Endothelial cell (in vitro differentiated cells): ENCODE results near the gene FUT7. TPM values are rescaled to one million over a fixed set of nuclear protein-coding genes. Genes with fewer than 3 reads are reported as not detected.

Experiments
- DNase-seq: peaks from one replicate; pipeline ENCODE4 v3.0.0; 2021; ENCODE audit warnings: low spot score
- H3K27ac Mint-ChIP-seq: one replicate; pipeline ENCODE4 v1.8.0; 2021; ENCODE audit warnings: mixed read lengths, inconsistent platforms; ENCODE audit not compliant: unreplicated experiment
- H3K27me3 Mint-ChIP-seq: one replicate; pipeline ENCODE4 v1.8.0; 2021; ENCODE audit warnings: mild to moderate bottlenecking, moderate library complexity, mixed read lengths, inconsistent platforms; ENCODE audit not compliant: unreplicated experiment
- H3K36me3 Mint-ChIP-seq: one replicate; pipeline ENCODE4 v1.8.0; 2021; ENCODE audit warnings: mild to moderate bottlenecking, low read depth, mixed read lengths, inconsistent platforms; ENCODE audit not compliant: unreplicated experiment
- H3K4me1 Mint-ChIP-seq: one replicate; pipeline ENCODE4 v1.8.0; 2021; ENCODE audit warnings: mild to moderate bottlenecking, mixed read lengths, inconsistent platforms; ENCODE audit not compliant: unreplicated experiment
- H3K4me3 Mint-ChIP-seq: one replicate; pipeline ENCODE4 v1.8.0; 2021; ENCODE audit warnings: mild to moderate bottlenecking, mixed read lengths, inconsistent platforms; ENCODE audit not compliant: unreplicated experiment
- H3K9me3 Mint-ChIP-seq: one replicate; pipeline ENCODE4 v1.8.0; 2021; ENCODE audit warnings: mixed read lengths, inconsistent platforms; ENCODE audit not compliant: unreplicated experiment
- total RNA-seq: library from RNA; stranded (reverse); fragmentation: NEBNext Ultra II Directional; extraction: Animal tissue kit (Norgen Biotek cat#: 25700); gene quantifications from one replicate; pipeline ENCODE4 v1.2.1, GENCODE V29; 2021; ENCODE audit not compliant: unreplicated experiment
- TF ChIP-seq, protein P1 (sequence below): fragments of 200-600 bp; sonication (generic); IDR thresholded peaks from one replicate; pipeline ENCODE4 v1.5.0; 2021; ENCODE audit warnings: antibody characterized with exemption; ENCODE audit not compliant: unreplicated experiment

FUT7 gene
- total RNA-seq, 1 donor from 2014 or later, result not detected

DNA sequence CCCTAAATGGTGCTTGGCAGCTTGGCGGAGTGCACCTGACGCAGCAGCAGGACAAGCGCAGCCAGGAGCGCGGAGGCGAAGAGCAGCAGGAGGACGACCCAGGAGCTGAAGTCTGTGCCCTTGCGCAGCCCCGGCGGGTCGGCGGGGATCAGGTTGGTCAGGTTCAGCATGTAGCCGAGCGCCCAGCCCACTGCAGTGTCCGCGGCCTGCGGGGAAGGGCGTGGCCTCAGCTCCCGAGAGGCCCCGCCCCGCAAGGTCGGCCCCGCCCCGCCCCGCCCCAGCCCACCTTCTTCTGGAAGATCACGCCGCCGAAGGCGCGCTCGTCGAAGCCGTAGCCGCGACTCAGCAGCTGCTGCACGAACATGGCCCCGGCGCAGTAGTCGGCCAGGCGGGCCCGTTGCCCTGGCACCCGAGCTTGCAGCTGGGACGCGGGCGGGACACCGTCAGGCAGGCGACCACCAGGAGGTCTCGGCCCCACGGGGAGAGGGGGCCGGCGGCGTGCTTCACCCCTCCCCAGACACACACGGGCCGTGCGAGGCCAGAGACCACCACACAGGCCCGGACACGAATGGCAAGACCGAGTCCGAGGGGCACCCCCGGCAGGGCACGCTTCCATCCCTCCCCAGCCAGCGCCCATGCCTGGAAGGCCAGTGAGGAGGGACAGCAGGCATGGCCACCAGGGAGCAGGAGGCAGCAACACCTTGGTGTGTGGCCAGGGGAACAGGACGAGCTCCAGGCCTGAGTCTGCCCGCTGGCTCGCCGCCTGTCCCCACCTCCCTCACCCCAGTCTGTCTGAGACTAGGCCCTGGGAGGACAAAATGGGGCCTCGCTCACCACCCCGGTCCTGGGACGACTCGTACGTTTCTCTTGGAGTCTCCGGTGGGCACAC is 17.0 kb upstream of the FUT7 start:
- Mint-ChIP-seq H3K4me3 (no peak overlapping the region), H3K4me1 (peaks cover 8% of the 10 kb centered on the region), H3K27ac (no peak overlapping the region), H3K27me3 (peaks cover 5% of the 10 kb centered on the region), H3K9me3 (no peaks in the 10 kb centered on the region), H3K36me3 (no peaks in the 10 kb centered on the region)
- TF ChIP-seq, protein P1, sequence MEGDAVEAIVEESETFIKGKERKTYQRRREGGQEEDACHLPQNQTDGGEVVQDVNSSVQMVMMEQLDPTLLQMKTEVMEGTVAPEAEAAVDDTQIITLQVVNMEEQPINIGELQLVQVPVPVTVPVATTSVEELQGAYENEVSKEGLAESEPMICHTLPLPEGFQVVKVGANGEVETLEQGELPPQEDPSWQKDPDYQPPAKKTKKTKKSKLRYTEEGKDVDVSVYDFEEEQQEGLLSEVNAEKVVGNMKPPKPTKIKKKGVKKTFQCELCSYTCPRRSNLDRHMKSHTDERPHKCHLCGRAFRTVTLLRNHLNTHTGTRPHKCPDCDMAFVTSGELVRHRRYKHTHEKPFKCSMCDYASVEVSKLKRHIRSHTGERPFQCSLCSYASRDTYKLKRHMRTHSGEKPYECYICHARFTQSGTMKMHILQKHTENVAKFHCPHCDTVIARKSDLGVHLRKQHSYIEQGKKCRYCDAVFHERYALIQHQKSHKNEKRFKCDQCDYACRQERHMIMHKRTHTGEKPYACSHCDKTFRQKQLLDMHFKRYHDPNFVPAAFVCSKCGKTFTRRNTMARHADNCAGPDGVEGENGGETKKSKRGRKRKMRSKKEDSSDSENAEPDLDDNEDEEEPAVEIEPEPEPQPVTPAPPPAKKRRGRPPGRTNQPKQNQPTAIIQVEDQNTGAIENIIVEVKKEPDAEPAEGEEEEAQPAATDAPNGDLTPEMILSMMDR, result no peak
- no peak for DNase-seq

DNA sequence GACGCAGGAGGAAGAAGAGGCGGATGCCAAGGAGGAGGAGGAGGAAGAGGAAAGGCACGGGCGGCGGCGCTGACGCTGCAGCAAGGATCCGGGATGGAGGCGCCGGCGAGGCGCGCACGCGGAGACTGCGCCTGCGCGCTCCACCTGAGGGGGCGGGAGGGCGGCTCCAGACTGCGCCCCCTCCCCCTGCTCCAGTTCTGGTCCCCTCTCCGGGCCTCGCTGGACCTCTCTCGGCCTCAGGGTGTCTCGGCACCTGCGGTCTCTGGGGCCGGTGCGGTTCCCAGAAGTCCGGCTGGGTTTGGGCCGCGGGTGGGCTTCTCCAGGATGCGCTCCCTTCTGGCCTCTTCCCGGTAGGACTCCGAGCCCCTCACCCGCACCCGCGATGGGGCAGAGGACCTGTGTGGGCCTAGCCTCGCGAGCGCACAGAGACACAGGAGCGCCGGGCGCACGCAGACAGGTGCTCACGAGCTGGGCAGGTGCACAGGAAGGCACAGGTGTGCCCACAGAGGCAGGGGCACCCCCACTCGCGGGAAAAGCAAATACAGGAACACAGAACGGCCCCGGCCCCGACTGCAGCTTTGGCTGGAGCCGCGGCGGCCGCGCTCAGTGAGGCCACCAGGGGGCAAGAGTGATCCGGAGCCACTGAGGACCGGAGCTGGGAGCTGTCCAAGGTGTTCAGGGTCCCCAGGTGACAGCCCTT is 14.3 kb upstream of the FUT7 start, which contains the start of gene NPDC1:
Gene NPDC1 (minus strand): TSS at position 90 of the 700 bp plus-strand sequence. CDS start 188 bp downstream, outside the sequence.
- Mint-ChIP-seq H3K27me3 (peaks cover 5% of the 10 kb centered on the region), H3K36me3 (no peaks in the 10 kb centered on the region), H3K4me3 (peak within 1 kb of the TSS; percentile 86), H3K4me1 (peaks cover 4% of the 10 kb centered on the region), H3K9me3 (no peaks in the 10 kb centered on the region), H3K27ac (no peak within 1 kb of the TSS)
- TF ChIP-seq, protein P1, result peak; percentile 84
- peak; percentile 95 for DNase-seq

DNA sequence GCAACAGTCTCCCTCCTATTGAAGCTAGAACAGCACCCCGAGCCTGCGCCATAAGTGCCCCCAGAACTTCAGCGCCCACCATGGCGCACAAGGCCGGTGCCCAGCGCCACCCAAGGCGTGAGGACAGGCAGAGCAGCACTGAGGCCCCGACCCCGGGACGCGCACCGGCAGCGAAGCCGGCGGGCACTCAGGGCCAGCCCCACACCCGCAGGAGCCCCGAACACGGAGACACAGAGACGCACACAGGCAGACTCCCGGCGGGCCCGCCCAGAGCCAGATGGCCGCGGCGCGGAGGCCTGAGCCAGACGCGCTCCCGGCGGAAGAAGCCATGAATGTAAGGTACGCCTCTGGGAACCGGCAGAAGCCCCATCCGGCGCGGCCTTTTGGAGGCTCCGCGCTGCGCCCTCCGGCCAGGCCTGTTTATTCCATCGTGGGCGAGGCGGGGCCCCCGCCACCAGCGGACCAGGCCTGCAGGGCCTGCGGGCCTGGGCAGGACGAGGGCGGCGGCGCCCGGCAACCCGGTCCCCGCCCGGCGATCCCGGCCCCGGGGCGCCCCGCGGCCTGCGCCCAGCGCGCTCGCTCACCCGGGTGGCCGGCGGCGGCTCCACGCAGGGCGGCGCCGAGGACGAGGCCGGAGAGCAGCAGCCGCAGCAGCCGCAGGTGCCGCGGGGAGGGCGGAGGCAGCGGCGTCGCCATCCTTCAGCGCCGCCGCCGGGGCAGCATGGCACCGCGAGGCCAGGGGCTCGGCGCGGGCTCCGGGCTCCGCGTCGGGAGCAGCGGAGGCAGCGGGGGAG is 13.6 kb upstream of the FUT7 start:
- H3K4me1 Mint-ChIP-seq, result peaks cover 4% of the 10 kb centered on the region
- H3K9me3 Mint-ChIP-seq, result no peaks in the 10 kb centered on the region
- peaks cover 5% of the 10 kb centered on the region for H3K27me3 Mint-ChIP-seq
- TF ChIP-seq, protein P1, result no peak
- peak; percentile 55 for DNase-seq
- peak overlapping the region; percentile 86 for H3K4me3 Mint-ChIP-seq
- H3K27ac Mint-ChIP-seq, result no peak overlapping the region
- H3K36me3 Mint-ChIP-seq, result no peaks in the 10 kb centered on the region

DNA sequence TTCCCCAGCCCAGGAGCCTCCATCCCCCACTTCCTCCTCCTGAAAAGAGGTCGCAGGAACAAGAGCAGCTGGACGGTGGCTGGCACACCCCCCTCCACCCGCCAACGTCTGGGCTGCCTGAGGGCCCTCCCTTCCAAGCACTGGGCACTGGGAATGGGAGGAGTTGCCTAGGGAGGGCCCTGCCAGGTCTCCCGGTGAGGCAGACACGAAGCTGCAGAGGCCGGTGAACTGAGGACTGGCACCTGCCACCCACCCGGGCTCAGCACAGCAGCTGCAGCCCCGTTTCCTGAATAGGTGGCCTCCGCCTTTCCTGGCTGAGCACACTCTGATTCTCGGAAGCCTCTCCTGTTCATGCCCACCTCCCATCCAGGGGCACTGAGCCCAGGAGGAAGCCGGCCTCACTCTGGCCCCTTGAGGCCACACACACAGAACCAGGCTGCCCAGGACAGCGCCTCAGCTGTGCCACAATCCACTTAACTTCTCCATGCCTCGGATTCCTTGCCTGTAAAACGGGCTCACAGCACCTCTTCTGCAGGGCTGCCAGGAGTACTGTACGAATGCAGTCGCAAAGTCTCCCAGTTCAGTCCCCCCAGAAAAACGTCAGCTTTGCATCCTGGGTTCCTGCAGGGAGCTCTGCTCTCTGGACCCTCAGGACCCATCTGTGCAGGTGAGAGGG is 12.8 kb upstream of the FUT7 start:
- Mint-ChIP-seq H3K4me1 (peaks cover 4% of the 10 kb centered on the region), H3K27ac (no peak overlapping the region), H3K4me3 (peak overlapping the region; percentile 86), H3K27me3 (peaks cover 5% of the 10 kb centered on the region), H3K9me3 (no peaks in the 10 kb centered on the region), H3K36me3 (no peaks in the 10 kb centered on the region)
- TF ChIP-seq, protein P1, result no peak
- no peak for DNase-seq
